Femur (tissue), 1 donor: Measurements from ENCODE around the gene CCNY.
"Not testable (repeated sequence)": the region's sequence is repeated elsewhere in the genome, so short reads cannot be mapped to it uniquely, and the experiment has no call there.

Source experiments
- DNase-seq: peaks from one replicate; pipeline ENCODE4 v3.0.0-alpha.2; 2017

Gene CCNY

DNA sequence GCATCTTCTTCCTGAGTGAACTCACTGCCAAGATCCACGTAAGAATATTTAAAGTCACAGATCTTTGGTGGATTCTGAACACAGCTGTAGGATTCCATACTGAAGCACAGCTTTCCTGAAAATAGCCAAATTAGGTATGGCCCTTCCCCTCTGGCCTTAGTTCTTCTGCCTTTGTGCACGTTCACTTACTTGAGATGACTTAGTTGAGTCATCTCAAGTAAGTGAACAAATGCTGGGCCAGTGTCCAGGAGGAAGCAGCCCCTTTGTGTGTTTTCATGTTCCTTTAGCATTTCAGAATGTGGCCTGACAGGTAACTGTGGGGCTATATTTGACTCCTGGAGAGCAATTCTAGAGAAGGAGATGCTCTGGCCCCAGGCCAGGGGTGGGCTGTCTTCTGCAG lies 51.5 kb downstream of the CCNY start:
- no peak for DNase-seq

DNA sequence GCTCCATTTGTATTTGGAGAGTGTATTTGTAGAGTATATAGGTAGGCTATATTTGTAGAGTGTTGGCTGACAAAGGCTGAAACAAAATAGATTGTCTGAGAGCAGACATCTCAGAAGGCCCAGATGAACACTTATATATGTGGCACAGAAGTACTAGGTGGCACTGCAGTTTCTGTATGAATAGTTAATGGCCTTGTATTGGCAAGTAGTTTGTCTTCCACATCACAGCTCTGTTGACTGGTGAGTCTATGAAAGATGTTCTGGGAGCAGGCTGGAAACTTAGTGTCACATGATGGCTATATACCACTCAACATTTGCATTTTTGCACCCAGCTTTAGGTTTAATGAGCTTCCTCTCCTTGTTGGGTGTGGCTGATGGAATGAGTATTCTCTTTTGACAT lies 51.9 kb downstream of the CCNY start:
- DNase-seq: no peak

DNA sequence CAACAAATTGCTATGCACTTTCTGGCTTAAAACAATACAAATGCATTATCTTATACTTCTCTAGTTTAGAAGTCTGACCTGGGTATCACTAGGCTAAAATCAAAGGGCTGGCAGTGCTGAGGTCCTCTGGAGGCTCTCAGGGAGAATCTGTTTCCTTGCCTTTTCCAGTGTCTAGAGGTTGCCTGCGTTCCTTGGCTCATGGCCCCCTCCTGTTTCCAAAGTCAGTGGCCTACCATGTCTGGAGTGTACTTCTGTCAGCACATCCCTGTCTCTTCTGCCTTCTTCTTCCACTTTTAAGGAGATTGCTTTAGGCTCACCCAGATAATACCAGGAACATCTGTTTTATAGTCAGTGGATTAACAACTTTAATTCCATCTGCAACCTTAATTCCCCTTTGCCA lies 52.4 kb downstream of the CCNY start:
- DNase-seq: no peak

GRCh38 chr10:35390161-35390840 lies 54.0 kb downstream of the CCNY start:
- DNase-seq: no peak

DNA sequence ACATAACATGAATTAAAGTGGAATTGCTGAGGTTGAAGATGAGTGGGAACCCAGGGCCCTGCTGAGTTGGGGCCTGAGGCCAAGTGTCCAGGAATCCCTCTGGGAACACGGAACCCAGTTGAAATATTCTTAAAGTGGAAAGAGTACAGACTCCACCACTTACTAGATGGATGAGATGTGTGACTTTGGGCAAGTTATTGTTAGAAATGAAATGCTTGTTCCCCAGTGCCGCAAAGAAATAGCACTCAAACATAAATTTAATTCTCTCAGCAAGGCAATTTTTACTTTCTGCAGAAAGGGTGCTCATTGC lies 54.5 kb downstream of the CCNY start:
- no peak for DNase-seq

GRCh38 chr10:35391153-35391953 lies 55.0 kb downstream of the CCNY start:
- no peak for DNase-seq

DNA sequence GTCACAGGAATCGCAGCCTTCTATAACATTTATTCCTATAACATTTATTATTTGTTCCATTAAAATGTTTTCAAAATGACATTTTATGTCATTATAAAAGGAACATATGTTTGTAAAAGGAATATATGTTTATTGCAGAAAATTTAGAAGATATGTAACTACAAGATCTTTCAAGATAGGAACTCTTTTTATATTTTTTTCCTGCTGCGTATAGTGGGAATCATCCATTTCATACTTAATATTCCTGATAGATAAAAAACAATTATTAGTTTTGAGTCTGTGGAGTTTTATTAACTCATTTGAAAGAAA lies 55.6 kb downstream of the CCNY start:
- no peak for DNase-seq

DNA sequence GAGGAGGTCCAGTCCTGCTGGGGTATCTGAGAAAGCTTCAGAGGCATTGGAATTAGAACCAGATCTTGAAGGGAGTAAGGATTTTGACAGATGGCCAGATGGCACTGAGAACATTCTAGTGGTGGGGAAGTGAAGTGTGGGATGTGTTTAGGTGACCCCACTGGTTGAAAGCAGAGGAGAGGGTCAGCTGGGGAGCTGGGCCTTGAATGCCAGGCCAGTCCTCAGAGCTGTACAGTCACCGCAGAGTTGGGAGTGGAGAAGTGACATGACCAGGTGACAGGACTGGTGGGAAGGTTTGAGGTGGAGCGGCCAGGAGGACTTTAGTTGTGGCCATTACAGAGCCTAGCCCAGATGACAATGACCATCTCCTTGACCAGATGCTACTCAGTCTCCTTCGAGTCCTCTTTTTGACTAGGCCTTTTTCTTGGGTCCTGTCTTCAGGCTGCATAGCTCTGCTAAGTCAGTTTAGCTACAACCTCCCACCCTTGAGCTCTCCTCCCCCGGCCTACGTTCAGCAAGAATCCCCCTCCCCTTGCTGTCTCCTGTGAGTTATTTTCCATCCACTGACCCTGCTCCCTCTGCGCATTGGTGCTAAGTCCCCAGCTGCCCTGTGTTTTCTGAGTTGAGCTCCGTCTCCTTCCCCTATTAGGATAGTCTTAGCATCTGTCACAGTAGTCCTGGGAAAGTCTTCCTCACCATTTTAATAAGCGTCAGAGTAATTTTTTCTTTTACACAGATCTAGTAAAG lies 56.3 kb downstream of the CCNY start:
- no peak for DNase-seq

- DNase-seq: no peak
Observed at GRCh38 chr10:35394411-35394851, 58.1 kb downstream of the CCNY start.

GRCh38 chr10:35394934-35395333 lies 58.6 kb downstream of the CCNY start:
- no peak for DNase-seq

DNA sequence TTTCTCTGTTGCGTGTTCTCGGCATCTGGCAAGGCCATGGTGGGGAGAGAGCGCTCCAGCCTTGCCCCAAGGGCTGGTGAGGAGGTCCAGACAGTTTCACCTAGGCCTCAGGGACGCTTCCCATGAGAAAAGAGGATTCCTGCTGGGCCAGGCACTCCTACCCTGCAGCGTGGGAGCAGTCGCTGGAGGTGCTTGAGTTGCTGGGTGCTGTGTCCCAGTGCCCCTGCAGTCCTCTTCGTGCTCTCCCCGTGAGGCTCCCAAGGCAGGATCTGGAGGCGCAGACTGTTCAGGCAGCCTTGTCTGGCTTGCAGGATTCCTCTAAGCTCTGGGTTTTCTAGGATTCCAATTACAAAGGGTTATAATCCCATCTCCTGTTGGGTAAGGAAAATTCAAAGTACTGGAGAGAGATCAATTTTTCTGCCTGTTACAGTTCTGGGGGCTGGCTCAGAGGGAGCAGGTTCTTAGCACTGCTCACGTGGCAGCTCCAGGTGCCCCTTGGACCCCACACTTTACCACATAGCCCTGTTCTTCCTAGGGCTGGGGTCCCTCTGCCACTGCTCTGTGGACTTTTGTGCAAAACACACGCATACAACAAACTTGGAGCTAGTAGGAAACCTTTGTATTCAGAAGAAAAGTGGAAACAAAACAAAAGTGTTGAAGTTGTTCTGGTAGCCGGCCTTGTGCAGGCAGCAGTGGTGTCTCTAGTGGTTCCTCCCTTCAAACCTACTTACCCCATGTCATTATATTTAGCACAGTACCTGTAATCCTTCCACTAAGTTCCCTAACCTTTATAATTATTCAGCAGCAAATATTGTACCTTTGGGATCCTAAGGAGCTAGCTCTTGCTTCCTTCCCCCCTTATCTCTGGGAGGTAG lies 60.5 kb downstream of the CCNY start:
- no peak for DNase-seq

GRCh38 chr10:35397953-35398352 lies 61.6 kb downstream of the CCNY start:
- no peak for DNase-seq

DNA sequence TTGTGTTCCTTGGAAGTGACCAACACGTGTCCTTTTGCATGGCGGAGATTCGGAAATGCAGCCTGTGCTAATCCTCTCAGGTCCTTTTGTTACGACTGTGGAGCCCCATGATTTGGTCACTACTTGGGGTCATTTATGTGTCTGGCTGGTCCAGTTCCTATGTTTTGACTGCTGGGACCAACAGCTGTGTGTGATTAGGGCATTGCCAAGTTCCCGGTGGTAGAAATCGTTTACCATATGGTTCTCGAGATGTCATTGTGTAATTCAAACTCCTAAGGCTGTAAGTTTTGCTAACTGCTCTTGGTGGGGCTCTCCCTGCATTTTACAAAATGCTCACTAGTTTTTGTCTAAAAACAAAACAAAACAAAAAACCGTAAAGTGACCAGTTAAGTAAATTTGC lies 62.0 kb downstream of the CCNY start:
- DNase-seq: peak; percentile 39

DNA sequence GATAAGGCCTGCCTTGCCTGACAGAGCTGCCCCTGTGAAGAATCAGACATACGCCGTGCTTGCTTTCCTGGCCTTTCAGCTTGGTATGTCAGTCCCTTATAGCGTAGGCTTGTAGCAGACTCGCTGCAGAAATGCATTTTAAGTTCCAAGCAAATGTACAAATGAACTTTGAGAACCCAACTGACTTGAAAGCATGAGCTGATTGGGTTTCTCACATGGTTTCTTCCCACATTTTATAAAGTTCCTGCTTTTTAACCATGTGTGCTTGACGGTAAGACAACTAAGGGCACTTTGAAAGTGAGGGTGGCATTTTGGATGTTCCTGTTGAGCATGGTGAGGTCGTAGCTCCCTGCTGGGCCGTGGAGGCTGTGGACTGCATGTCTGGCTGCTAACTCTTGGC lies 62.6 kb downstream of the CCNY start:
- DNase-seq: no peak

GRCh38 chr10:35399414-35400009 lies 63.2 kb downstream of the CCNY start:
- DNase-seq: no peak

DNA sequence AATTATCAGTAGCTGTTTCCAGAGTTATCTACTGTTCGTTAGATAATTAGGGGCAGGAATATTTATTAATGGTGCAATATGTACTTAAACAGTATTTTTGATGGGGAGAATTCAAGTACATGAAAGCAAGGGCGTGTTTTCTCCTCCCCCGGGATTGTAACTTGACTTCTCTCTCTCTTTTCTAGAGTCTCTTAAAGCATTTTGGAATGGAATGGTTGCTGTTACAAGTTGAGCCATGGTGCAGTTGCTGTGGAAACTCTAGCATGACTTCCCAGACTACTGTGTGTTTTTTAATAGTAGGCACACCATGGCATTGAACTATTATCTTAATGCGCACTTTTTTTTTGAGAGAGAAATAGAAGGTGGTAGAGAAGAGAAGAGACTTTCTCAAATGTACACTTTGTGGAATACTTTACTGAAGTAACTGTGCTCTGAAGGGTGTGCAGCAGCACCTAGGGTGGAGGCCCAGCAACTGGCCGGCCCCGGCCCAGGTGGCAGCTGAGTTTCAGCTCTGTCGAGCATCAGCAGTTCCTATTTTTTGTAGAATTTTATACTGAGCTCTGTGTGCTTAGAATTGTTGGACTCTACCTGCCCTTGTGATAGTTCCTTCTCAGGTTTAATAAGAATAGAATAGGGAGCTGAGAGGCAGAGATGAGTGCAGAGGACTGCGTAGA lies 64.4 kb downstream of the CCNY start:
- no peak for DNase-seq

- not testable (repeated sequence) for DNase-seq
Observed at GRCh38 chr10:35403491-35403890, 67.2 kb downstream of the CCNY start.

GRCh38 chr10:35404077-35404476 lies 67.8 kb downstream of the CCNY start:
- DNase-seq: not testable (repeated sequence)

- DNase-seq: not testable (repeated sequence)
Observed at GRCh38 chr10:35406003-35406630, 69.8 kb downstream of the CCNY start.

- DNase-seq: not testable (repeated sequence)
Observed at GRCh38 chr10:35407696-35408095, 71.4 kb downstream of the CCNY start.

DNA sequence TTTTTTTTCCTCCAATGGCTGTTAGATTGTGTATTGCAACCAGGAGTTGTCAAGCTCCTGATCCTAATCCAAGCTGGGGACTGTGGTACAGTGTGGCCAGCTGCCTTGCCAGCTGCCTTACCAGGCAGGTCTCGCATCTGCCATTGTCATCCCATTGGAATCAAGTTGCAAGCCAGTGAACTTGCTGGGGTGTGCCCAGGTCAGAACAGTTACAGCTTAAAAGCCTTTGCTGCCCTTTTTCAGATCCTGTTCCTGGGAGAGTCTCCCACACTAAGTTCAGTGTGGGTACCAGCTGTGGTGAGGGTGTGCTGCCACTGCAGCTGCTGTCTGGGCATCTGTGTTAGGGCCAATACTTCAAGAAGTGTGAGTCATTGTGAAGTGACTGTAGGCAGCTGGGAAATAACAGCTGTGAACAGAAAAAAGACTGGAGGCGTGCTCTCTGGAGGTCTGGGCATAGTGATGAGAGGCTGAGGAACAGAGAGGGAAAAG lies 72.8 kb downstream of the CCNY start:
- DNase-seq: peak; percentile 85
